Fibroblast of lung (primary cell): ENCODE measurements around the gene CSNK1G2.

Experiments
- CTCF ChIP-seq, 2 donors: IDR thresholded peaks in 1 of 2; conservative IDR thresholded peaks in 1 of 2; 1 replicate in 1 of 2; 2 replicates in 1 of 2; pipeline ENCODE4 v1.5.1; 2011 to 2012; ENCODE audit warnings: low read length in 2 of 2, control low read depth in 1 of 2, inconsistent platforms in 1 of 2, low read depth in 1 of 2, mild to moderate bottlenecking in 1 of 2
- EZH2 ChIP-seq: IDR thresholded peaks from 2 replicates; pipeline ENCODE4 v1.5.1; 2012; ENCODE audit warnings: low read length, control low read depth, mild to moderate bottlenecking; ENCODE audit errors: missing control alignments

- TF ChIP-seq CTCF (conservative IDR thresholded peaks at IDR 0.05 in 1 of 2, IDR thresholded peaks at IDR 0.05 in 1 of 2; ENCODE audit: low read depth in 1 of 2, low read length in 2 of 2), result no peak
- no peak for TF ChIP-seq EZH2
These were observed 49.5 kb downstream of the CSNK1G2 start for GRCh38 chr19:1990230-1991017.
